Stomach (tissue), 9 donors: Measurements from ENCODE around the gene CALHM1. TPM values are rescaled to one million over a fixed set of nuclear protein-coding genes. Genes with fewer than 3 reads are reported as not detected.

Experiments used
- DNase-seq, 2 donors: peaks; one replicate each; pipeline versions ENCODE4 v3.0.0 to v3.0.0-alpha.2; 2013 to 2019
- H3K27ac ChIP-seq, 5 donors: fragments of 200-600 bp in 4 of 5; sonication (generic) in 4 of 5; one replicate each; pipeline ENCODE4 v1.5.1; 2013 to 2019; ENCODE audit warnings: mild to moderate bottlenecking in 1 of 5, moderate library complexity in 1 of 5
- H3K27me3 ChIP-seq, 3 donors: fragments of 200-600 bp; sonication (generic); one replicate each; pipeline ENCODE4 v1.5.1; 2017 to 2019; ENCODE audit warnings: mixed run types in 1 of 3
- H3K36me3 ChIP-seq, 4 donors: fragments of 200-600 bp; sonication (generic); 1 replicate in 3 of 4; 2 replicates in 1 of 4; pipeline ENCODE4 v1.5.1; 2016 to 2019
- H3K4me1 ChIP-seq, 4 donors: fragments of 200-600 bp; sonication (generic); one replicate each; pipeline ENCODE4 v1.5.1; 2016 to 2019
- H3K4me3 ChIP-seq, 4 donors: fragments of 200-600 bp; sonication (generic) in 3 of 4; one replicate each; pipeline ENCODE4 v1.5.1; 2016 to 2019; ENCODE audit warnings: mild to moderate bottlenecking in 1 of 4
- H3K9me3 ChIP-seq, 4 donors: fragments of 200-600 bp; sonication (generic); one replicate each; pipeline ENCODE4 v1.5.1; 2016 to 2019
- EP300 ChIP-seq: sonication (generic); formaldehyde crosslinking; IDR thresholded peaks from one replicate; pipeline ENCODE4 v1.6.1; 2017; ENCODE audit warnings: antibody characterized with exemption
- POLR2A ChIP-seq, 4 donors: fragments of 450-650 bp; IDR thresholded peaks; one replicate each; pipeline ENCODE4 v1.6.1; 2016; ENCODE audit warnings: antibody characterized with exemption in 4 of 4, control low read depth in 2 of 4, mild to moderate bottlenecking in 1 of 4, moderate library complexity in 1 of 4
- POLR2AphosphoS5 ChIP-seq, 3 donors: sonication (generic); formaldehyde crosslinking; IDR thresholded peaks; one replicate each; pipeline ENCODE4 v1.6.1; 2016; ENCODE audit warnings: antibody characterized with exemption in 3 of 3
- WGBS, 5 donors: extraction: QIAGEN DNeasy Blood & Tissue Kit in 3 of 5; methylation state at CpG; one replicate each; pipeline versions ENCODE4 v1.1.5 to v1.1.7; 2013 to 2018; 5-methylcytosine and 5-hydroxymethylcytosine counted together
- intact Hi-C: fragments of 100-400 bp; cut with DNase I; formaldehyde crosslinking; loops from one replicate; pipeline ENCODE4 v1.15.1; 2023; ENCODE audit warnings: low total_unique reads
- polyA plus RNA-seq, 3 donors: library from polyadenylated mRNA; stranded (reverse); fragments of 200-250 nt; gene quantifications; one replicate each; pipeline ENCODE4 v1.2.3, GENCODE V29; 2013
- total RNA-seq, 5 donors: library from RNA; depleted of rRNA; stranded (reverse); fragments of >200 nt; gene quantifications; one replicate each; pipeline versions ENCODE4 v1.1.0 to v1.2.3, GENCODE V29; 2014 to 2016
- TF ChIP-seq, protein P1 (sequence below), 7 experiments: fragments of 450-650 bp in 4 of 7; fragments of 200-600 bp in 3 of 7; sonication (generic) in 3 of 7; IDR thresholded peaks; one replicate each; pipeline ENCODE4 v1.5.1; 2016 to 2019; ENCODE audit warnings: antibody characterized with exemption in 7 of 7, control low read depth in 2 of 7, mild to moderate bottlenecking in 1 of 7
- donor health status: healthy with polysubstance abuse.
- donor health status: Bipolar disorder and iron deficiency.
- donor health status: healthy.

The CALHM1 gene
- total and polyA plus RNA-seq, 8 donors: not detected

DNA sequence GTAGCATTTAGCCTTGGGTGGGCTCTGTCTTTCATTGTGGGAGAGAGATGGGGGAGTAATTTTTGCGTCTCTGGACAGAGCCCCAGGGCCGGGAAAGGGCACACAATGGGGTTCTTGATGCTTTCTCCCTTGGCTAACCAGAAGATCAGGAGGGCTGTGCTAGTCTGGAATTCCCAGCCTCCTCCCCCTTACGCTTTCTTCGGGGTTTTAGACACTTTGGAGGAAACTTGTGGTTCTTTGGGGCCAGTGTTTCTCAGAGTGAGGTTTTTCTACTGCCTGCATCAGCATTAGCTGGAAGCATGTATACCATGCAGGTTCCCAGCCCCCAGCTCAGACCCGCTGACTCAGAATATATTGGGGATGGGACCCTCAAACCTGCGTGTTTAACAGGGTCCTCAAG lies 41.8 kb upstream of the CALHM1 start:
- Histone ChIP-seq H3K4me3 (no peak overlapping the region), H3K4me1 (peaks cover 0 to 9% (median 5%) of the 10 kb centered on the region in 4 donors), H3K9me3 (no peaks in the 10 kb centered on the region), H3K36me3 (no peaks in the 10 kb centered on the region), H3K27me3 (peaks cover 0 to 38% (median 8%) of the 10 kb centered on the region in 3 donors), H3K27ac (no peak overlapping the region)
- intact Hi-C loops: no loop called here
- 64 to 79% (median 73%) methylated on average over 6 of the region's 6 CpGs for WGBS, 5 donors
- DNase-seq: no peak
- no peak for TF ChIP-seq POLR2AphosphoS5 (IDR thresholded peaks at IDR 0.05)

DNA sequence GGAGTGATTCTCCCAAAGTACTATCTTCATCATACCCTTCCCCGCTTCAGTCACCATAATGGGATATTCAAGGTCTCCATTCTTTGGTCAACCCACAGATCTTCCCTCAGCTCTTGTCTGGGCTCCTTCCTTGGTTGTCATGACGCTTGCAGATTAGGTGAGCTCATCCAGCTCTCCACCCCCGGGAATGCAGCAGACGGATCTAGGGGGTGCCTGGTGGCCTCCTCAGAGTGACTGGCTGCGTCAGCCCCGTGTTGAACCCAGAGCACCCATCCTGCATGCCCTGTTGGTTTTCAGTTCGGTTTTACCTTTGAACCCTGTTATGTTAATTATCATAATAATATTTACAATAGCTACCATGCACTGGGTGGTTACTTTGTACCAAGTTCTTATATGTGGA lies 41.2 kb upstream of the CALHM1 start:
- Histone ChIP-seq H3K4me1 (peaks cover 0 to 9% (median 5%) of the 10 kb centered on the region in 4 donors), H3K9me3 (no peaks in the 10 kb centered on the region), H3K27ac (no peak overlapping the region), H3K27me3 (peaks cover 0 to 43% (median 14%) of the 10 kb centered on the region in 3 donors), H3K36me3 (no peaks in the 10 kb centered on the region), H3K4me3 (no peak overlapping the region)
- TF ChIP-seq, protein P1, sequence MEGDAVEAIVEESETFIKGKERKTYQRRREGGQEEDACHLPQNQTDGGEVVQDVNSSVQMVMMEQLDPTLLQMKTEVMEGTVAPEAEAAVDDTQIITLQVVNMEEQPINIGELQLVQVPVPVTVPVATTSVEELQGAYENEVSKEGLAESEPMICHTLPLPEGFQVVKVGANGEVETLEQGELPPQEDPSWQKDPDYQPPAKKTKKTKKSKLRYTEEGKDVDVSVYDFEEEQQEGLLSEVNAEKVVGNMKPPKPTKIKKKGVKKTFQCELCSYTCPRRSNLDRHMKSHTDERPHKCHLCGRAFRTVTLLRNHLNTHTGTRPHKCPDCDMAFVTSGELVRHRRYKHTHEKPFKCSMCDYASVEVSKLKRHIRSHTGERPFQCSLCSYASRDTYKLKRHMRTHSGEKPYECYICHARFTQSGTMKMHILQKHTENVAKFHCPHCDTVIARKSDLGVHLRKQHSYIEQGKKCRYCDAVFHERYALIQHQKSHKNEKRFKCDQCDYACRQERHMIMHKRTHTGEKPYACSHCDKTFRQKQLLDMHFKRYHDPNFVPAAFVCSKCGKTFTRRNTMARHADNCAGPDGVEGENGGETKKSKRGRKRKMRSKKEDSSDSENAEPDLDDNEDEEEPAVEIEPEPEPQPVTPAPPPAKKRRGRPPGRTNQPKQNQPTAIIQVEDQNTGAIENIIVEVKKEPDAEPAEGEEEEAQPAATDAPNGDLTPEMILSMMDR (IDR thresholded peaks at IDR 0.05): no peak
- no peak for TF ChIP-seq POLR2AphosphoS5 (IDR thresholded peaks at IDR 0.05)
- intact Hi-C loops: no loop called here
- WGBS, 5 donors: 48 to 73% (median 53%) methylated on average over 7 of the region's 7 CpGs
- no peak for DNase-seq

DNA sequence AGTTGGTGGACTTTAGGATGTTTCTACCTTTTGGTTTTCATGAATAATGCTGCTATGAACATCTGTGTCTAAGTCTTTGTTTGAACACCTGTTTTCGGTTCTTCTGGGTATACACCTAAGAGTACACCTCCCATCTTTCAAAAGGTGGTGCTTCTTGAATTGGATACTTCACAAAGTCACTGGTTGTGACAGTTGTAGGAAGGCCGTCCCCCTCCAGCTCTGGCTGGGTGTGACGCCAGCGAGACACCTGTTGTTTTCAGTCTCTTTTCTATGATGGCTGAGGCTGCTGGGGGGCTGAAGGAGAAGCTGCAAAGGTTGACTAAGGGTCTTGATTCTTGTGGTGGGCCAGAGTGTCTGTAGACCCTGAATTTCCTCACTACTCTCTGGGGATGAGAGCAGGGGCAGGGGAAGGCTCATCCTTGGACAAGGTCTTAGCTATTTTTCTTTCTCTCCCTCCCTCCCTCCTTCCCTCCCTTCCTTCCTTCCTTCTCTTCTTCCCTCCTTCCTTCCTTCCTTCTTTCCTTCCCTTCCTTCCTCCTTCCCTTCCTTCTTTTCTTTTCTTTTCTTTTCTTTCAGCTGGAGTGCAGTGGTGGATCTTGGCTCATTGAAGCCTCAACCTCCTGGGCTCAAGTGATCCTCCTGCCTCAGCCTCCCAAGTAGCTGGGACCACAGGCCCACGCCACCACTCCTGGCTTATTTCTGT lies 40.4 kb upstream of the CALHM1 start:
- intact Hi-C loops: no loop called here
- no peak for TF ChIP-seq EP300
- no peak for TF ChIP-seq POLR2A (IDR thresholded peaks at IDR 0.05)
- TF ChIP-seq, protein P1 (IDR thresholded peaks at IDR 0.05): no peak
- TF ChIP-seq POLR2AphosphoS5 (IDR thresholded peaks at IDR 0.05): no peak
- Histone ChIP-seq H3K9me3 (no peaks in the 10 kb centered on the region), H3K36me3 (no peaks in the 10 kb centered on the region), H3K27me3 (peaks cover 5 to 51% (median 22%) of the 10 kb centered on the region in 3 donors), H3K27ac (no peak overlapping the region), H3K4me3 (no peak overlapping the region), H3K4me1 (peaks cover 5 to 8% (median 7%) of the 10 kb centered on the region in 4 donors)
- no peak for DNase-seq
- 68 to 89% (median 74%) methylated on average over 5 of the region's 5 CpGs for WGBS, 5 donors

DNA sequence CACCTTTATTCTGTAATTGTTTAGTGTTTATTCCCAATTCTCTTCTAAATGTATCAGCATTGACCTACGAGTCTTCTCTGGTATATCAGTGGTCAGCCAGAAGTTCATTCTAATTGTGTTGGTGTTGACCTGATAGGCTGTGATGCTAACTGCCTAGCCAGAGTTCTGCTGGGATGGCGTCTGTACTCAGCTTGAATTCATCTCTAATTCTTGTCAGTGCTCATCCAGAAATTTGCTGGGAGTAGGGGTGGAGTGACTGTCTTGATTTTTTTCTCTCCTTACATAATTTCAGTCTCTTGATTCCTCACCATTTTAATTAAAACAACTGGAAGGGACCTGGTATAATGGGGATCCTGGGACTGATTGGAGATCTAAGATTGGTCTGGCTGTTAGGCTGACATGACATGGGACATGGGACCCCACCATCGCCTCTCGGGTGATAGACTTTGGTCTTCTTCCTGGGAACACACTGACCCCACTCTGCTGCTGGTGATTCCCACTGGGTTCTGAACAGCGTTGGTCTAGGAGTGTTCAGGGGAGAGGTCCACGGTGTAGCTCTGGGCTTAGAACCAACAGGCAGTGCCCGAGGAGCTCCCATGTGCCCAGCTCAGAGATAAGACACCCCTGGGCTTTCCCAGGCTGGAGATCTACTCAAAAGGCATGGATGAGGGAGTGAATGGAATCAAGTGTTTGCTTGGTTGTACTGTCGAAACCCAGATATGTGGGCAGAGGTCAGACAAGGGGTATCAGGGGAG lies 38.6 kb upstream of the CALHM1 start:
- Histone ChIP-seq H3K9me3 (no peaks in the 10 kb centered on the region), H3K4me3 (no peak overlapping the region), H3K36me3 (no peaks in the 10 kb centered on the region), H3K27me3 (peaks cover 10 to 69% (median 39%) of the 10 kb centered on the region in 3 donors), H3K27ac (no peak overlapping the region), H3K4me1 (peaks cover 16 to 22% (median 19%) of the 10 kb centered on the region in 4 donors)
- intact Hi-C loops: no loop called here
- DNase-seq: no peak
- TF ChIP-seq EP300 (no peak), POLR2A (IDR thresholded peaks at IDR 0.05) (no peak), POLR2AphosphoS5 (IDR thresholded peaks at IDR 0.05) (no peak)
- TF ChIP-seq, protein P1 (IDR thresholded peaks at IDR 0.05): no peak
- WGBS, 5 donors: 70 to 84% (median 74%) methylated on average over 8 of the region's 8 CpGs
